Smooth muscle cell (in vitro differentiated cells): ENCODE results near the gene THNSL1. TPM values are rescaled to one million over a fixed set of nuclear protein-coding genes. Genes with fewer than 3 reads are reported as not detected.

Experiments
- DNase-seq: peaks from one replicate; lab custom pipeline; 2025; ENCODE audit not compliant: unreplicated experiment; lab: John Stamatoyannopoulos, UW
- H2AFZ ChIP-seq: fragments of 200-600 bp; sonication (generic); 2 replicates; pipeline ENCODE4 v1.6.0; 2016; ENCODE audit warnings: antibody characterized with exemption, low read depth, mild to moderate bottlenecking
- H3F3A ChIP-seq: fragments of 200-600 bp; sonication (generic); 2 replicates; pipeline ENCODE4 v1.6.0; 2017; ENCODE audit warnings: antibody characterized with exemption, low read depth
- H3K27ac ChIP-seq: fragments of 200-600 bp; sonication (generic); 2 replicates; pipeline ENCODE4 v1.5.1; 2016; ENCODE audit warnings: low read depth, mild to moderate bottlenecking
- H3K27me3 ChIP-seq: fragments of 200-600 bp; sonication (generic); 2 replicates; pipeline ENCODE4 v1.6.1; 2016; ENCODE audit warnings: low read depth, mild to moderate bottlenecking
- H3K36me3 ChIP-seq: fragments of 200-600 bp; sonication (generic); 2 replicates; pipeline ENCODE4 v1.5.1; 2016; ENCODE audit warnings: low read depth
- H3K4me1 ChIP-seq: fragments of 200-600 bp; sonication (generic); 2 replicates; pipeline ENCODE4 v1.5.1; 2016; ENCODE audit warnings: low read depth
- H3K4me2 ChIP-seq: fragments of 200-600 bp; sonication (generic); 2 replicates; pipeline ENCODE4 v1.6.0; 2016; ENCODE audit warnings: mild to moderate bottlenecking
- H3K4me3 ChIP-seq: fragments of 200-600 bp; sonication (generic); 2 replicates; pipeline ENCODE4 v1.5.1; 2016; ENCODE audit warnings: mild to moderate bottlenecking
- H3K79me2 ChIP-seq: fragments of 200-600 bp; sonication (generic); 2 replicates; pipeline ENCODE4 v1.6.0; 2016; ENCODE audit warnings: low read depth, mild to moderate bottlenecking
- H3K9ac ChIP-seq: fragments of 200-600 bp; sonication (generic); 2 replicates; pipeline ENCODE4 v1.6.0; 2016; ENCODE audit warnings: low read depth
- H3K9me3 ChIP-seq: fragments of 200-600 bp; sonication (generic); replicated peaks from 2 replicates; pipeline ENCODE4 v1.5.1; 2016; ENCODE audit warnings: low read depth
- H4K20me1 ChIP-seq: fragments of 200-600 bp; sonication (generic); 2 replicates; pipeline ENCODE4 v1.6.0; 2016; ENCODE audit warnings: low read depth
- WGBS: methylation state at CpG from one replicate; pipeline ENCODE4 v1.1.7; 2016; ENCODE audit warnings: low lambda C conversion rate; 5-methylcytosine and 5-hydroxymethylcytosine counted together
- polyA plus RNA-seq: library from polyadenylated mRNA; unstranded; fragments of >200 nt; fragmentation: Nextera tagmentation; extraction: Ambion mirVana; gene quantifications from 2 replicates; pipeline ENCODE4 v1.2.1, GENCODE V29; 2016
- total RNA-seq: library from RNA; depleted of rRNA; stranded (reverse); fragments of >200 nt; gene quantifications from 2 replicates; pipeline ENCODE4 v1.2.3, GENCODE V29; 2014
- TF ChIP-seq, protein P1 (sequence below): fragments of 200-600 bp; sonication (generic); IDR thresholded peaks from 2 replicates; pipeline ENCODE4 v1.5.1; 2017; ENCODE audit warnings: borderline replicate concordance, mild to moderate bottlenecking, antibody characterized with exemption; ENCODE audit not compliant: insufficient read depth, poor library complexity, severe bottlenecking

THNSL1 gene
- total and polyA plus RNA-seq, 2 experiments from 2014 or later, result 2.5 to 2.6 TPM

DNA sequence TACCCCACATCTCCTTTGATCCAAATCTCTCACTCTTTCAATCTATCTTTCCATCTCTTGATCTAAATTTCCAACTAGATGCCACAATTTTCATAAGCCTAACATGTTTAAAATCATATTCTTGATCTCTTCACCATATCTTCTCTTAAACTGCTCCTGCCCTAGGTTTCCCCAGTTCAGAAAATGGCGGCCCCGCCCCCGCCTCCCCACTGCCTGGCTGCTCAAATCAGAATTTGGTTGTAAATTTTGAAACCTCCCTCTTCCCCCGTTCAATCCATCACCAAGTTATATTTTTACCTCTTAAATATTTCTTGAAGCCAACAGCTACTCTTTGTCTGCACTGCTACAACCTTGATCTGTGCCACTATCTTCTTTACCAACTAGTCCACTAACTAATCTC lies 36.7 kb upstream of the THNSL1 start:
- DNase-seq, result no peak
- no peaks in the 10 kb centered on the region for H3K79me2 ChIP-seq
- no peak overlapping the region for H3K4me2 ChIP-seq
- H3K9me3 ChIP-seq, result no peaks in the 10 kb centered on the region
- H3K4me1 ChIP-seq, result no peaks in the 10 kb centered on the region
- no peaks in the 10 kb centered on the region for H3K36me3 ChIP-seq
- 93% methylated on average over 4 of the region's 4 CpGs for WGBS
- H4K20me1 ChIP-seq, result no peaks in the 10 kb centered on the region
- H2AFZ ChIP-seq, result no peak overlapping the region
- no peaks in the 10 kb centered on the region for H3F3A ChIP-seq
- H3K27me3 ChIP-seq, result no peaks in the 10 kb centered on the region
- TF ChIP-seq, protein P1, sequence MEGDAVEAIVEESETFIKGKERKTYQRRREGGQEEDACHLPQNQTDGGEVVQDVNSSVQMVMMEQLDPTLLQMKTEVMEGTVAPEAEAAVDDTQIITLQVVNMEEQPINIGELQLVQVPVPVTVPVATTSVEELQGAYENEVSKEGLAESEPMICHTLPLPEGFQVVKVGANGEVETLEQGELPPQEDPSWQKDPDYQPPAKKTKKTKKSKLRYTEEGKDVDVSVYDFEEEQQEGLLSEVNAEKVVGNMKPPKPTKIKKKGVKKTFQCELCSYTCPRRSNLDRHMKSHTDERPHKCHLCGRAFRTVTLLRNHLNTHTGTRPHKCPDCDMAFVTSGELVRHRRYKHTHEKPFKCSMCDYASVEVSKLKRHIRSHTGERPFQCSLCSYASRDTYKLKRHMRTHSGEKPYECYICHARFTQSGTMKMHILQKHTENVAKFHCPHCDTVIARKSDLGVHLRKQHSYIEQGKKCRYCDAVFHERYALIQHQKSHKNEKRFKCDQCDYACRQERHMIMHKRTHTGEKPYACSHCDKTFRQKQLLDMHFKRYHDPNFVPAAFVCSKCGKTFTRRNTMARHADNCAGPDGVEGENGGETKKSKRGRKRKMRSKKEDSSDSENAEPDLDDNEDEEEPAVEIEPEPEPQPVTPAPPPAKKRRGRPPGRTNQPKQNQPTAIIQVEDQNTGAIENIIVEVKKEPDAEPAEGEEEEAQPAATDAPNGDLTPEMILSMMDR, result no peak
- H3K4me3 ChIP-seq, result no peak overlapping the region
- no peak overlapping the region for H3K9ac ChIP-seq
- no peak overlapping the region for H3K27ac ChIP-seq

DNA sequence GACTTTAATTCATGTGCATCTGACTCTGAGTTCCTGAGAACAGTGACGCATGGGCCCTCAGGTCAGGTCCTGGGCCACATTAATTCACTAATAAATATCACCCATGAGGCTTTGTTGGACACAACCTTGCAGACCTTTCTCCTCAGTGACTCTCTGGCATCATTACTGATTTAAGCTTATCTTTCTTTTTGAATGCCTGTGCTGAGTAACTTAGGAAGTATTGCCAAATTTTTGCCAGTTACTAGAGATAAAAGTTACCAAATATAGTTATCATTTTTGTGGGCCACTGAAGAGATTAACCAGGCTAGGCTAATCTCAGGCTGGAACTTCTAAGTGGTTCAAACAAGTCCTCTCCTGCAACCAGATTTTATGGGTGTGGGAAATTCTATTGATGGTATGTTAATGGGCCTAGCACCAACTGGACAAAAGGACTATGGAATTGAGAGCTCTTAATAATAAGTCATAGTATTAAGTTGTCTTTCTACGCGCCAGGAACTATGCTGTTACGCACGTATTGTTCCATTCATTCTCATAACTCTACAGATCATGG lies 35.2 kb upstream of the THNSL1 start:
- no peak overlapping the region for H3K27ac ChIP-seq
- H3K79me2 ChIP-seq, result no peaks in the 10 kb centered on the region
- H4K20me1 ChIP-seq, result no peaks in the 10 kb centered on the region
- no peak overlapping the region for H3K4me3 ChIP-seq
- TF ChIP-seq, protein P1, result no peak
- peak overlapping the region; percentile 18 for H3K4me2 ChIP-seq
- H3K9ac ChIP-seq, result no peak overlapping the region
- no peaks in the 10 kb centered on the region for H3K9me3 ChIP-seq
- H3F3A ChIP-seq, result no peaks in the 10 kb centered on the region
- H3K27me3 ChIP-seq, result no peaks in the 10 kb centered on the region
- no peaks in the 10 kb centered on the region for H3K36me3 ChIP-seq
- H2AFZ ChIP-seq, result no peak overlapping the region
- no peak for DNase-seq
- WGBS, result 63% methylated on average over 5 of the region's 5 CpGs
- H3K4me1 ChIP-seq, result no peaks in the 10 kb centered on the region

DNA sequence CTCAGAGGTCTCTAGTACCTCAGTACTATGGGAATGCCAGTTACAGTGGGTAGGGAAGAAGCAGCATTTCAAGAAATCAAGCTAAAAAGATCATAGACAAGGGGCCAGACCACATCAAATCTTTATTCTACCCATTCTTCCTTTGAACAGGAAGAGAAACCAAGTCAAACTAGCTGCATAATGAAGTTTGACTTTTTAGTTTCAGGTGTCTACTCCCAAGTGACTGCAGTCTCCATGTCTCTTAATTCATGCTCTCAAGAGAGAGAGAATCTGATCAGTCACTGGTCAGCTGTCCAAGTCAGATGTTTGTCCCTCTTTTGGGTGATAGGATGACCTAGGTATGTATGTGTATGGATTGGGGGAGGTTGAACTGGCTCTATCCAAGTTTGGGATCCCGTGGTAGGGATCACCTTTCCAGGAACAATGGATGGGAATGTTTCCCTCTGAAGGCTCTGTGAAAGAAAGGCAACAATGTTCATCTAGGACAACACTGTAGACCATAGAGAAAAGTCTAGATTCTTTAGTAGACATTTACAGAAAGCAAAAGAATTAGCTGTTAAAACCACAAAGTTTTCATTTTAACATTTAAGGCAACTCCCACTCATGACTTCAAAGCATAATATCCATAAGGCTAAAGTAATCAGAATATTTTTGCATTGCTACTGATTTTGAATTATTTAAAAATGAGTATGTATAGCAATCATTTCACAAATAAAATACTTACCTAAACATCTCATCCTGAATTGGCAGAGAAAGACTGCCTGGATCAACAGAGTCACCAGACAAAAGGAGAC lies 33.9 kb upstream of the THNSL1 start:
- no peaks in the 10 kb centered on the region for H4K20me1 ChIP-seq
- H3K9me3 ChIP-seq, result no peaks in the 10 kb centered on the region
- no peak overlapping the region for H3K9ac ChIP-seq
- H3K4me3 ChIP-seq, result no peak overlapping the region
- no peak overlapping the region for H3K4me2 ChIP-seq
- no peak overlapping the region for H3K27ac ChIP-seq
- DNase-seq, result no peak
- 91% methylated on average over 1 of the region's 1 CpG for WGBS
- H3K27me3 ChIP-seq, result no peaks in the 10 kb centered on the region
- H3K79me2 ChIP-seq, result no peaks in the 10 kb centered on the region
- no peaks in the 10 kb centered on the region for H3K36me3 ChIP-seq
- H3K4me1 ChIP-seq, result no peaks in the 10 kb centered on the region
- H2AFZ ChIP-seq, result no peak overlapping the region
- H3F3A ChIP-seq, result no peaks in the 10 kb centered on the region
- TF ChIP-seq, protein P1, result no peak
